Glutamatergic neuron (in vitro differentiated cells): ENCODE measurements around the gene VGLL1. TPM values are rescaled to one million over a fixed set of nuclear protein-coding genes. Genes with fewer than 3 reads are reported as not detected.

Source experiments
- DNase-seq: peaks from one replicate; pipeline ENCODE4 v3.0.0; 2022
- H3K27ac Mint-ChIP-seq: one replicate; pipeline ENCODE4 v1.8.0; 2020; ENCODE audit warnings: mild to moderate bottlenecking, mixed read lengths, inconsistent platforms; ENCODE audit not compliant: unreplicated experiment
- H3K27me3 Mint-ChIP-seq: one replicate; pipeline ENCODE4 v1.8.0; 2020; ENCODE audit warnings: mild to moderate bottlenecking, moderate library complexity, mixed read lengths, inconsistent platforms; ENCODE audit not compliant: unreplicated experiment
- H3K36me3 Mint-ChIP-seq: one replicate; pipeline ENCODE4 v1.8.0; 2020; ENCODE audit warnings: mild to moderate bottlenecking, mixed read lengths, inconsistent platforms; ENCODE audit not compliant: unreplicated experiment
- H3K4me1 Mint-ChIP-seq: one replicate; pipeline ENCODE4 v1.8.0; 2020; ENCODE audit warnings: mild to moderate bottlenecking, low read depth, mixed read lengths, inconsistent platforms; ENCODE audit not compliant: unreplicated experiment
- H3K4me3 Mint-ChIP-seq: one replicate; pipeline ENCODE4 v1.8.0; 2020; ENCODE audit warnings: mild to moderate bottlenecking, mixed read lengths, inconsistent platforms; ENCODE audit not compliant: unreplicated experiment
- H3K9me3 Mint-ChIP-seq: one replicate; pipeline ENCODE4 v1.8.0; 2020; ENCODE audit warnings: mild to moderate bottlenecking, moderate library complexity, mixed read lengths, inconsistent platforms; ENCODE audit not compliant: unreplicated experiment
- CTCF ChIP-seq: fragments of 200-600 bp; sonication (generic); IDR thresholded peaks from one replicate; pipeline ENCODE4 v1.5.0; 2021; ENCODE audit not compliant: partially characterized antibody, unreplicated experiment
- total RNA-seq: library from RNA; stranded (reverse); fragmentation: NEBNext Ultra II Directional; extraction: Animal tissue kit (Norgen Biotek cat#: 25700); gene quantifications from one replicate; pipeline ENCODE4 v1.2.1, GENCODE V29; 2021; ENCODE audit not compliant: unreplicated experiment

VGLL1 gene
- total RNA-seq, 1 donor from 2014 or later = not detected

GRCh38 chrX:136534131-136534530, 2.1 kb downstream of the VGLL1 start:
- H3K27ac Mint-ChIP-seq = no peak overlapping the region
- H3K36me3 Mint-ChIP-seq = no peaks in the 10 kb centered on the region
- no peaks in the 10 kb centered on the region for H3K4me1 Mint-ChIP-seq
- H3K9me3 Mint-ChIP-seq = peaks cover 2% of the 10 kb centered on the region
- no peak for TF ChIP-seq CTCF
- no peak overlapping the region for H3K4me3 Mint-ChIP-seq
- no peaks in the 10 kb centered on the region for H3K27me3 Mint-ChIP-seq
- no peak for DNase-seq

GRCh38 chrX:136538811-136539210, 6.8 kb downstream of the VGLL1 start:
- no peak for TF ChIP-seq CTCF
- no peaks in the 10 kb centered on the region for H3K4me1 Mint-ChIP-seq
- no peaks in the 10 kb centered on the region for H3K27me3 Mint-ChIP-seq
- H3K36me3 Mint-ChIP-seq = no peaks in the 10 kb centered on the region
- H3K27ac Mint-ChIP-seq = no peak overlapping the region
- no peaks in the 10 kb centered on the region for H3K9me3 Mint-ChIP-seq
- DNase-seq = no peak
- H3K4me3 Mint-ChIP-seq = no peak overlapping the region

DNA sequence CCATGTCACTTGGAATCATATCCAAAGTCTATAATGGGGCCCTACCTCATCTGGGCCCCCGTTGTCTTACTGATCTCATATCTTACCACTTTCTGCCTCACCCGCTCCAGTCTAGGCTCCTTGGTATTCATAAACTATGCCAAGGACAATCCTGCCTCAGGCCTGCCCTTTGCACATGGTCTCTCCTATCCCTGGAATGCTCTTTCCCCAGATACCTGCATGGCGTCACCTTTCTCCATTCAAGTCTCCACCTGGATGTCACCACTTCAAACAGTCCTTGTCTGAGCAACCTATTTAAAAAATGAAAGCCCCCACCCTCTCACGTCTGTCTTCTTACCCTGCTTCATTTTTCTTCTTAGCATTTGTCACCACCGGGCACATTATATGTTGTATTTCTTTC, 8.2 kb downstream of the VGLL1 start:
- Mint-ChIP-seq H3K27ac (no peak overlapping the region), H3K9me3 (no peaks in the 10 kb centered on the region), H3K4me1 (no peaks in the 10 kb centered on the region), H3K36me3 (no peaks in the 10 kb centered on the region), H3K4me3 (no peak overlapping the region), H3K27me3 (no peaks in the 10 kb centered on the region)
- no peak for DNase-seq
- no peak for TF ChIP-seq CTCF

GRCh38 chrX:136541294-136541693, 9.3 kb downstream of the VGLL1 start:
- Mint-ChIP-seq H3K36me3 (no peaks in the 10 kb centered on the region), H3K27me3 (no peaks in the 10 kb centered on the region), H3K27ac (no peak overlapping the region), H3K4me3 (no peak overlapping the region), H3K4me1 (no peaks in the 10 kb centered on the region), H3K9me3 (no peaks in the 10 kb centered on the region)
- TF ChIP-seq CTCF = no peak
- no peak for DNase-seq

DNA sequence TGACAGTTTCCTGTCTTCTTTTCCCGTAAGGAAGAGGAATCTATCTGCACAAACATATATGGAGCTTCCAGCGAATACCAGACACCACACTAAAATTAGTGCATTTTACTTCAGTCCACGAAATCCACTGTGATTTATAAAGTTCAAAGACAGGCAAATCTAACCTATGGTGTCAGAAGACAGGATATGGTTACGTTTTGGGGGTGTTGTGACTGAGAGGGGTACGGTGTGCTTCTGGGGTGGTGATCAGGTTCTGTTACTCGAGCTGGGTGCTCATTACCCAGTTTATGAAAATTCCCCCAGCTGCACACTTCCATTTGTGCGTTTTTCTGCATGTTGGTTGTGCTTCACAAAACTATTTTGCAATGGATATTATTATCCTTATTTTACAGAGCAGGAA, 10.3 kb downstream of the VGLL1 start:
- no peaks in the 10 kb centered on the region for H3K4me1 Mint-ChIP-seq
- H3K27me3 Mint-ChIP-seq = no peaks in the 10 kb centered on the region
- no peak overlapping the region for H3K4me3 Mint-ChIP-seq
- H3K36me3 Mint-ChIP-seq = no peaks in the 10 kb centered on the region
- DNase-seq = no peak
- no peak overlapping the region for H3K27ac Mint-ChIP-seq
- no peak for TF ChIP-seq CTCF
- H3K9me3 Mint-ChIP-seq = no peaks in the 10 kb centered on the region
